Neural cell (in vitro differentiated cells): ENCODE measurements around the gene OSBPL8. TPM values are rescaled to one million over a fixed set of nuclear protein-coding genes. Genes with fewer than 3 reads are reported as not detected.

Experiments used
- H2AFZ ChIP-seq: fragments of 200-600, 300-800 bp; sonication (generic), shearing (Covaris generic); 2 replicates; pipeline ENCODE4 v1.6.0; 2014; ENCODE audit warnings: low read depth, mild to moderate bottlenecking, antibody characterized with exemption, low read length, moderate library complexity
- H3F3A ChIP-seq: fragments of 200-600 bp; shearing (Covaris generic); 2 replicates; pipeline ENCODE4 v1.6.1; 2016; ENCODE audit warnings: mild to moderate bottlenecking, moderate library complexity, mixed read lengths, antibody characterized with exemption, low read length; ENCODE audit not compliant: insufficient read depth, poor library complexity, severe bottlenecking
- H3K27ac ChIP-seq: fragments of 200-600, 300-800 bp; sonication (generic), shearing (Covaris generic); 2 replicates; pipeline ENCODE4 v1.5.1; 2014; ENCODE audit warnings: mild to moderate bottlenecking, low read length, moderate library complexity
- H3K27me3 ChIP-seq: fragments of 300-800, 200-600 bp; sonication (generic), shearing (Covaris generic); 2 replicates; pipeline ENCODE4 v1.6.0; 2014; ENCODE audit warnings: mild to moderate bottlenecking, low read depth, low read length, moderate library complexity; ENCODE audit not compliant: insufficient read depth
- H3K36me3 ChIP-seq: fragments of 300-800, 200-600 bp; sonication (generic), shearing (Covaris generic); 2 replicates; pipeline ENCODE4 v1.5.1; 2014; ENCODE audit warnings: mild to moderate bottlenecking, antibody characterized with exemption, low read length, moderate library complexity; ENCODE audit not compliant: insufficient read depth
- H3K4me2 ChIP-seq: fragments of 300-800, 200-600 bp; sonication (generic), shearing (Covaris generic); 2 replicates; pipeline ENCODE4 v1.6.0; 2014; ENCODE audit warnings: mild to moderate bottlenecking, low read length
- H3K4me3 ChIP-seq: fragments of 300-800, 200-600 bp; sonication (generic), shearing (Covaris generic); 2 replicates; pipeline ENCODE4 v1.5.1; 2014; ENCODE audit warnings: mild to moderate bottlenecking, low read length, moderate library complexity
- H3K79me2 ChIP-seq: fragments of 200-600 bp; shearing (Covaris generic); replicated peaks from 2 replicates; pipeline ENCODE4 v1.6.0; 2014; ENCODE audit warnings: mild to moderate bottlenecking, low read length, moderate library complexity; ENCODE audit not compliant: insufficient read depth
- H3K9ac ChIP-seq: fragments of 300-800, 200-600 bp; sonication (generic), shearing (Covaris generic); 2 replicates; pipeline ENCODE4 v1.6.1; 2016; ENCODE audit warnings: mild to moderate bottlenecking, low read length, mixed read lengths
- H3K9me2 ChIP-seq: fragments of 200-600 bp; shearing (Covaris generic); 2 replicates; pipeline ENCODE4 v1.6.1; 2016; ENCODE audit warnings: mild to moderate bottlenecking, low read length, mixed read lengths; ENCODE audit not compliant: insufficient read depth
- H3K9me3 ChIP-seq: fragments of 200-600, 300-800 bp; sonication (generic), shearing (Covaris generic); 2 replicates; pipeline ENCODE4 v1.6.1; 2016; ENCODE audit warnings: mild to moderate bottlenecking, mixed run types, low read length, moderate library complexity, mixed read lengths
- H4K20me1 ChIP-seq: fragments of 200-600 bp; shearing (Covaris generic); 2 replicates; pipeline ENCODE4 v1.6.1; 2016; ENCODE audit warnings: mild to moderate bottlenecking, mixed run types; ENCODE audit not compliant: insufficient read depth
- EP300 ChIP-seq: fragments of 450-650 bp; conservative IDR thresholded peaks from 2 replicates; pipeline ENCODE4 v1.6.1; 2014; ENCODE audit warnings: antibody characterized with exemption, mild to moderate bottlenecking, moderate library complexity; ENCODE audit not compliant: poor library complexity, severe bottlenecking
- EZH2 ChIP-seq: fragments of 200-600, 300-800 bp; shearing (Covaris generic), sonication (generic); IDR thresholded peaks from 2 replicates; pipeline ENCODE4 v1.6.1; 2014; ENCODE audit warnings: antibody characterized with exemption, low read length, borderline replicate concordance, mild to moderate bottlenecking; ENCODE audit not compliant: insufficient read depth, poor library complexity, severe bottlenecking
- MXI1 ChIP-seq: fragments of 450-650 bp; conservative IDR thresholded peaks from 2 replicates; pipeline ENCODE4 v1.6.1; 2014; ENCODE audit warnings: antibody characterized with exemption, mild to moderate bottlenecking; ENCODE audit not compliant: poor library complexity, severe bottlenecking
- POLR2AphosphoS5 ChIP-seq: IDR thresholded peaks from 2 replicates; pipeline ENCODE4 v1.6.1; 2012
- RAD21 ChIP-seq: fragments of 450-650 bp; conservative IDR thresholded peaks from 2 replicates; pipeline ENCODE4 v1.6.1; 2014; ENCODE audit warnings: antibody characterized with exemption, mild to moderate bottlenecking, moderate library complexity
- SMC3 ChIP-seq: fragments of 450-650 bp; conservative IDR thresholded peaks from 2 replicates; pipeline ENCODE4 v1.6.1; 2014; ENCODE audit warnings: antibody characterized with exemption, mild to moderate bottlenecking, moderate library complexity; ENCODE audit not compliant: poor library complexity
- TAF1 ChIP-seq: IDR thresholded peaks from 2 replicates; pipeline ENCODE4 v1.6.1; 2012; ENCODE audit warnings: low read depth
- polyA plus RNA-seq: library from polyadenylated mRNA; depleted of rRNA; stranded (reverse); fragments of >200 nt; gene quantifications from 2 replicates; pipeline ENCODE4 v1.2.3, GENCODE V29; 2014
- TF ChIP-seq, protein P1 (sequence below): IDR thresholded peaks from 2 replicates; pipeline ENCODE4 v1.6.1; 2012; ENCODE audit warnings: borderline replicate concordance
- TF ChIP-seq, protein P2 (sequence below): fragments of 450-650 bp; IDR thresholded peaks from 2 replicates; pipeline ENCODE4 v1.5.1; 2014; ENCODE audit warnings: antibody characterized with exemption, mild to moderate bottlenecking, moderate library complexity; ENCODE audit not compliant: poor library complexity, severe bottlenecking

OSBPL8 gene
- polyA plus RNA-seq, 1 donor from 2014 or later, result 126 TPM

DNA sequence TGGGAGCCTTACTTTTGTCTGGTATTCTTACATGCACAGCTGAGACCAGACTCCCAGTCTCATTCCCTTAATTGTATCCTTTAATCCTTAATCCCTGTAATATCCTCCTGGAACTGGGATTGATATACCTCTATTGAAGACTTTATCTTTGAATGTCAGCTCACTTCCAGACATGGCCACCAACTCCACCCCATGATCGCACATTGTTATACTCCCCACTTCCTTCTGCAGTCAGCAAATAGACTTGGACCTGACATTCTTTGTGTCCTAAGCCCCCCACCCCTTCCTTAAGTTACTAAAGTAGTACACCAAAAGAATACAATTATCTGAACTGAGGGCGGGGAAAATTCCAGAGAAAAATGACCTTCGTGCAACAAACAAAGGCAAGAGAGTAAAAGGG lies 8.6 kb upstream of the OSBPL8 start:
- Histone ChIP-seq H3K9me3 (no peaks in the 10 kb centered on the region), H3K9me2 (no peaks in the 10 kb centered on the region), H3K4me2 (no peak overlapping the region), H3K79me2 (no peaks in the 10 kb centered on the region), H2AFZ (no peak overlapping the region), H3F3A (no peaks in the 10 kb centered on the region), H3K36me3 (no peaks in the 10 kb centered on the region), H3K27me3 (no peaks in the 10 kb centered on the region), H3K9ac (no peak overlapping the region), H4K20me1 (no peaks in the 10 kb centered on the region), H3K4me3 (no peak overlapping the region), H3K27ac (no peak overlapping the region)
- TF ChIP-seq TAF1 (no peak), SMC3 (no peak), POLR2AphosphoS5 (no peak), EZH2 (no peak), MXI1 (no peak), RAD21 (no peak), EP300 (no peak)
- TF ChIP-seq, protein P1, sequence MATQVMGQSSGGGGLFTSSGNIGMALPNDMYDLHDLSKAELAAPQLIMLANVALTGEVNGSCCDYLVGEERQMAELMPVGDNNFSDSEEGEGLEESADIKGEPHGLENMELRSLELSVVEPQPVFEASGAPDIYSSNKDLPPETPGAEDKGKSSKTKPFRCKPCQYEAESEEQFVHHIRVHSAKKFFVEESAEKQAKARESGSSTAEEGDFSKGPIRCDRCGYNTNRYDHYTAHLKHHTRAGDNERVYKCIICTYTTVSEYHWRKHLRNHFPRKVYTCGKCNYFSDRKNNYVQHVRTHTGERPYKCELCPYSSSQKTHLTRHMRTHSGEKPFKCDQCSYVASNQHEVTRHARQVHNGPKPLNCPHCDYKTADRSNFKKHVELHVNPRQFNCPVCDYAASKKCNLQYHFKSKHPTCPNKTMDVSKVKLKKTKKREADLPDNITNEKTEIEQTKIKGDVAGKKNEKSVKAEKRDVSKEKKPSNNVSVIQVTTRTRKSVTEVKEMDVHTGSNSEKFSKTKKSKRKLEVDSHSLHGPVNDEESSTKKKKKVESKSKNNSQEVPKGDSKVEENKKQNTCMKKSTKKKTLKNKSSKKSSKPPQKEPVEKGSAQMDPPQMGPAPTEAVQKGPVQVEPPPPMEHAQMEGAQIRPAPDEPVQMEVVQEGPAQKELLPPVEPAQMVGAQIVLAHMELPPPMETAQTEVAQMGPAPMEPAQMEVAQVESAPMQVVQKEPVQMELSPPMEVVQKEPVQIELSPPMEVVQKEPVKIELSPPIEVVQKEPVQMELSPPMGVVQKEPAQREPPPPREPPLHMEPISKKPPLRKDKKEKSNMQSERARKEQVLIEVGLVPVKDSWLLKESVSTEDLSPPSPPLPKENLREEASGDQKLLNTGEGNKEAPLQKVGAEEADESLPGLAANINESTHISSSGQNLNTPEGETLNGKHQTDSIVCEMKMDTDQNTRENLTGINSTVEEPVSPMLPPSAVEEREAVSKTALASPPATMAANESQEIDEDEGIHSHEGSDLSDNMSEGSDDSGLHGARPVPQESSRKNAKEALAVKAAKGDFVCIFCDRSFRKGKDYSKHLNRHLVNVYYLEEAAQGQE, result no peak
- TF ChIP-seq, protein P2, sequence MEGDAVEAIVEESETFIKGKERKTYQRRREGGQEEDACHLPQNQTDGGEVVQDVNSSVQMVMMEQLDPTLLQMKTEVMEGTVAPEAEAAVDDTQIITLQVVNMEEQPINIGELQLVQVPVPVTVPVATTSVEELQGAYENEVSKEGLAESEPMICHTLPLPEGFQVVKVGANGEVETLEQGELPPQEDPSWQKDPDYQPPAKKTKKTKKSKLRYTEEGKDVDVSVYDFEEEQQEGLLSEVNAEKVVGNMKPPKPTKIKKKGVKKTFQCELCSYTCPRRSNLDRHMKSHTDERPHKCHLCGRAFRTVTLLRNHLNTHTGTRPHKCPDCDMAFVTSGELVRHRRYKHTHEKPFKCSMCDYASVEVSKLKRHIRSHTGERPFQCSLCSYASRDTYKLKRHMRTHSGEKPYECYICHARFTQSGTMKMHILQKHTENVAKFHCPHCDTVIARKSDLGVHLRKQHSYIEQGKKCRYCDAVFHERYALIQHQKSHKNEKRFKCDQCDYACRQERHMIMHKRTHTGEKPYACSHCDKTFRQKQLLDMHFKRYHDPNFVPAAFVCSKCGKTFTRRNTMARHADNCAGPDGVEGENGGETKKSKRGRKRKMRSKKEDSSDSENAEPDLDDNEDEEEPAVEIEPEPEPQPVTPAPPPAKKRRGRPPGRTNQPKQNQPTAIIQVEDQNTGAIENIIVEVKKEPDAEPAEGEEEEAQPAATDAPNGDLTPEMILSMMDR, result no peak

DNA sequence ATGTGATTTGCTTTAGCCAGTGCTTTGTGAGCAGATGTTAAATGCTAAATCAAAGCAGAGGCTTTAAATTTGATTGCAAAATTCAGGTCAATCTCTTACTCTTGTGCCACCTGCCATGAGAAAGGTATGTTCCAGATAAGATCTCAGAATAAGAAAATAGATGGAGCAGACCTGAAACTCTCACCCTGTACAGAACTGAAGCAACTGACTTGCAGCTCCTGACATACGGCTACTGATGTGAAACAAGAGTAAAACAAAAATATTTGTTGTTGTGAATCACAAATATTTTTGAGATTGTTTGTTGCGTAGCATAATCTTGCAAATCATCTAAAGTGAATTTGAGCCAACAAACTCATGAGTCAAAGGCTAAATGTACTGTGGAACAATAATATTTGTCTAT lies 3.5 kb upstream of the OSBPL8 start:
- Histone ChIP-seq H3K27me3 (no peaks in the 10 kb centered on the region), H3K4me2 (no peak overlapping the region), H3K79me2 (peaks cover 3% of the 10 kb centered on the region), H3K36me3 (no peaks in the 10 kb centered on the region), H4K20me1 (no peaks in the 10 kb centered on the region), H3K9ac (no peak overlapping the region), H3K9me3 (no peaks in the 10 kb centered on the region), H3K4me3 (no peak overlapping the region), H3K9me2 (no peaks in the 10 kb centered on the region), H3F3A (no peaks in the 10 kb centered on the region), H3K27ac (no peak overlapping the region), H2AFZ (no peak overlapping the region)
- no peak for TF ChIP-seq POLR2AphosphoS5
- TF ChIP-seq EZH2, result no peak
- TF ChIP-seq, protein P1, result no peak
- TF ChIP-seq MXI1, result no peak
- TF ChIP-seq EP300, result no peak
- TF ChIP-seq, protein P2, result no peak
- no peak for TF ChIP-seq RAD21
- no peak for TF ChIP-seq TAF1
- TF ChIP-seq SMC3, result no peak
